Mesendoderm (in vitro differentiated cells): ENCODE data around the gene MAN1A2.
"Not testable (repeated sequence)": the region's sequence is repeated elsewhere in the genome, so short reads cannot be mapped to it uniquely, and the experiment has no call there.

Experiments used
- DNase-seq: peaks from one replicate; pipeline ENCODE4 v3.0.0; 2013
- H2AK5ac ChIP-seq: 2 replicates; pipeline ENCODE4 v1.6.1; 2013; ENCODE audit warnings: low read length, inconsistent platforms
- H2BK120ac ChIP-seq: 2 replicates; pipeline ENCODE4 v1.6.1; 2013; ENCODE audit warnings: low read depth, mild to moderate bottlenecking, low read length, moderate library complexity, mixed read lengths
- H2BK15ac ChIP-seq: replicated peaks from 2 replicates; pipeline ENCODE4 v1.6.1; 2013; ENCODE audit warnings: low read depth, mild to moderate bottlenecking, moderate library complexity
- H2BK5ac ChIP-seq: 2 replicates; pipeline ENCODE4 v1.6.1; 2013; ENCODE audit warnings: low read length, inconsistent platforms
- H3K18ac ChIP-seq: 2 replicates; pipeline ENCODE4 v1.6.1; 2013; ENCODE audit warnings: mild to moderate bottlenecking, low read length, mixed read lengths
- H3K23ac ChIP-seq: one replicate; pipeline ENCODE4 v1.6.1; 2013; ENCODE audit warnings: low read length
- H3K27ac ChIP-seq: 2 replicates; pipeline ENCODE4 v1.5.1; 2013; ENCODE audit warnings: low read depth, mild to moderate bottlenecking, inconsistent platforms, low read length, moderate library complexity
- H3K27me3 ChIP-seq: 2 replicates; pipeline ENCODE4 v1.6.1; 2013; ENCODE audit warnings: low read length, control low read depth, mild to moderate bottlenecking, inconsistent platforms; ENCODE audit not compliant: insufficient read depth, poor library complexity
- H3K36me3 ChIP-seq: 2 replicates; pipeline ENCODE4 v1.6.1; 2013; ENCODE audit warnings: low read length, inconsistent platforms; ENCODE audit not compliant: control insufficient read depth, insufficient read depth
- H3K4ac ChIP-seq: one replicate; pipeline ENCODE4 v1.6.1; 2013; ENCODE audit warnings: low read depth, mild to moderate bottlenecking, low read length, moderate library complexity
- H3K4me1 ChIP-seq: 2 replicates; pipeline ENCODE4 v1.6.1; 2013; ENCODE audit warnings: low read depth, low read length, inconsistent platforms; ENCODE audit not compliant: control insufficient read depth
- H3K4me2 ChIP-seq: 2 replicates; pipeline ENCODE4 v1.6.1; 2013; ENCODE audit warnings: low read length
- H3K4me3 ChIP-seq: 2 replicates; pipeline ENCODE4 v1.5.1; 2013; ENCODE audit warnings: mild to moderate bottlenecking, low read length
- H3K56ac ChIP-seq: one replicate; pipeline ENCODE4 v1.6.1; 2013; ENCODE audit warnings: low read length
- H3K79me1 ChIP-seq: 2 replicates; pipeline ENCODE4 v1.6.1; 2013; ENCODE audit warnings: low read length, inconsistent platforms
- H3K79me2 ChIP-seq: 2 replicates; pipeline ENCODE4 v1.6.1; 2013; ENCODE audit warnings: mild to moderate bottlenecking, low read length; ENCODE audit not compliant: control insufficient read depth, insufficient read depth
- H3K9ac ChIP-seq: 2 replicates; pipeline ENCODE4 v1.6.1; 2013; ENCODE audit warnings: low read length, inconsistent platforms
- H4K5ac ChIP-seq: one replicate; pipeline ENCODE4 v1.6.1; 2013; ENCODE audit warnings: low read length
- H4K8ac ChIP-seq: one replicate; pipeline ENCODE4 v1.6.1; 2013; ENCODE audit warnings: low read depth, mild to moderate bottlenecking, control low read depth, low read length, moderate library complexity
- WGBS: extraction: QIAGEN DNeasy Blood & Tissue Kit; methylation state at CpG from one replicate; pipeline ENCODE4 v1.1.7; 2013; ENCODE audit warnings: low lambda C conversion rate, missing lambda C conversion rate; ENCODE audit not compliant: insufficient coverage; ENCODE audit errors: extremely low coverage; 5-methylcytosine and 5-hydroxymethylcytosine counted together

The MAN1A2 gene

GRCh38 chr1:117324357-117324756 lies 42.9 kb upstream of the MAN1A2 start:
- no peaks in the 10 kb centered on the region for H3K27me3 ChIP-seq
- H3K36me3 ChIP-seq, result no peaks in the 10 kb centered on the region
- H3K4me3 ChIP-seq, result no peak overlapping the region
- H2BK15ac ChIP-seq, result no peak overlapping the region
- no peak overlapping the region for H3K4me2 ChIP-seq
- H3K23ac ChIP-seq, result no peak overlapping the region
- no peak overlapping the region for H3K27ac ChIP-seq
- WGBS, result no CpG with 5 or more reads among the region's 3 CpGs
- H3K4ac ChIP-seq, result no peak overlapping the region
- DNase-seq, result no peak
- no peak overlapping the region for H3K9ac ChIP-seq
- H2AK5ac ChIP-seq, result no peak overlapping the region
- no peak overlapping the region for H3K56ac ChIP-seq
- H3K79me1 ChIP-seq, result no peaks in the 10 kb centered on the region
- H2BK5ac ChIP-seq, result no peak overlapping the region
- H2BK120ac ChIP-seq, result no peak overlapping the region
- H3K18ac ChIP-seq, result no peak overlapping the region
- H3K4me1 ChIP-seq, result no peaks in the 10 kb centered on the region
- H3K79me2 ChIP-seq, result no peaks in the 10 kb centered on the region
- H4K5ac ChIP-seq, result no peak overlapping the region
- H4K8ac ChIP-seq, result no peak overlapping the region

GRCh38 chr1:117326035-117326434 lies 41.2 kb upstream of the MAN1A2 start:
- H3K79me1 ChIP-seq, H2BK120ac ChIP-seq, H3K79me2 ChIP-seq, H3K4me1 ChIP-seq, H3K4me3 ChIP-seq, H2AK5ac ChIP-seq, H3K4me2 ChIP-seq, H3K27me3 ChIP-seq, H3K23ac ChIP-seq, H3K56ac ChIP-seq, H3K4ac ChIP-seq, H3K18ac ChIP-seq, H3K36me3 ChIP-seq, H4K5ac ChIP-seq, H3K27ac ChIP-seq, H2BK5ac ChIP-seq, H4K8ac ChIP-seq, DNase-seq, H2BK15ac ChIP-seq, H3K9ac ChIP-seq: not testable (repeated sequence)
- no CpG with 5 or more reads among the region's 6 CpGs for WGBS

- H4K8ac ChIP-seq, result no peak overlapping the region
These were observed 40.2 kb upstream of the MAN1A2 start for GRCh38 chr1:117327011-117327410.

GRCh38 chr1:117335376-117336086 lies 31.7 kb upstream of the MAN1A2 start:
- Histone ChIP-seq H3K4me1 (no peaks in the 10 kb centered on the region), H2AK5ac (no peak overlapping the region), H3K23ac (no peak overlapping the region), H3K4ac (no peak overlapping the region), H3K79me2 (no peaks in the 10 kb centered on the region), H2BK15ac (no peak overlapping the region), H3K36me3 (no peaks in the 10 kb centered on the region), H3K18ac (no peak overlapping the region), H4K5ac (no peak overlapping the region), H3K27me3 (no peaks in the 10 kb centered on the region), H2BK120ac (no peak overlapping the region), H3K79me1 (no peaks in the 10 kb centered on the region), H4K8ac (no peak overlapping the region), H3K27ac (no peak overlapping the region), H3K4me2 (no peak overlapping the region), H2BK5ac (no peak overlapping the region), H3K4me3 (no peak overlapping the region), H3K56ac (no peak overlapping the region), H3K9ac (no peak overlapping the region)
- DNase-seq, result no peak
- no CpG with 5 or more reads among the region's 4 CpGs for WGBS

More at GRCh38 chr1:117327011-117327410, 40.2 kb upstream of the MAN1A2 start:
- Histone ChIP-seq H3K4me2 (no peak overlapping the region), H3K18ac (no peak overlapping the region), H3K79me2 (no peaks in the 10 kb centered on the region), H3K4ac (no peak overlapping the region), H3K9ac (no peak overlapping the region), H2BK120ac (no peak overlapping the region), H3K27me3 (no peaks in the 10 kb centered on the region), H2AK5ac (no peak overlapping the region), H2BK15ac (no peak overlapping the region), H3K79me1 (no peaks in the 10 kb centered on the region), H2BK5ac (no peak overlapping the region), H3K36me3 (no peaks in the 10 kb centered on the region), H3K4me3 (no peak overlapping the region), H4K5ac (no peak overlapping the region), H3K23ac (no peak overlapping the region), H3K4me1 (no peaks in the 10 kb centered on the region), H3K27ac (no peak overlapping the region), H3K56ac (no peak overlapping the region)
- DNase-seq, result no peak

GRCh38 chr1:117336088-117336817 lies 31.0 kb upstream of the MAN1A2 start:
- H3K36me3 ChIP-seq, result no peaks in the 10 kb centered on the region
- no peak overlapping the region for H2BK5ac ChIP-seq
- H4K8ac ChIP-seq, result no peak overlapping the region
- no peaks in the 10 kb centered on the region for H3K79me1 ChIP-seq
- H3K27ac ChIP-seq, result no peak overlapping the region
- H3K23ac ChIP-seq, result no peak overlapping the region
- H3K18ac ChIP-seq, result no peak overlapping the region
- H3K56ac ChIP-seq, result no peak overlapping the region
- no peaks in the 10 kb centered on the region for H3K4me1 ChIP-seq
- no peak overlapping the region for H4K5ac ChIP-seq
- H3K27me3 ChIP-seq, result no peaks in the 10 kb centered on the region
- no peaks in the 10 kb centered on the region for H3K79me2 ChIP-seq
- no peak overlapping the region for H2AK5ac ChIP-seq
- H3K4me2 ChIP-seq, result no peak overlapping the region
- H3K4me3 ChIP-seq, result no peak overlapping the region
- H2BK120ac ChIP-seq, result no peak overlapping the region
- no peak overlapping the region for H2BK15ac ChIP-seq
- no peak overlapping the region for H3K4ac ChIP-seq
- H3K9ac ChIP-seq, result no peak overlapping the region
- no CpG with 5 or more reads among the region's 2 CpGs for WGBS
- no peak for DNase-seq
